Colonic mucosa (tissue), 4 donors: ENCODE results near the gene COX18. TPM values are rescaled to one million over a fixed set of nuclear protein-coding genes. Genes with fewer than 3 reads are reported as not detected.

Experiments used
- DNase-seq: peaks from one replicate; pipeline ENCODE4 v3.0.0-alpha.2; 2020
- H3K27ac ChIP-seq: fragments of 200-600 bp; one replicate; pipeline ENCODE4 v1.8.0; 2021
- H3K27me3 ChIP-seq: fragments of 200-600 bp; one replicate; pipeline ENCODE4 v1.8.0; 2021
- H3K36me3 ChIP-seq: fragments of 200-600 bp; one replicate; pipeline ENCODE4 v1.8.0; 2021
- H3K4me1 ChIP-seq: fragments of 200-600 bp; one replicate; pipeline ENCODE4 v1.8.0; 2021; ENCODE audit warnings: mild to moderate bottlenecking
- H3K4me3 ChIP-seq: fragments of 200-600 bp; one replicate; pipeline ENCODE4 v1.8.0; 2021
- H3K9ac ChIP-seq, 2 donors: one replicate each; pipeline ENCODE4 v1.7.0; 2013; ENCODE audit warnings: control low read depth in 2 of 2, low read depth in 2 of 2, low read length in 2 of 2
- H3K9me3 ChIP-seq: fragments of 200-600 bp; one replicate; pipeline ENCODE4 v1.8.0; 2021
- CTCF ChIP-seq: fragments of 200-600 bp; IDR thresholded peaks from one replicate; pipeline ENCODE4 v1.8.0; 2022; ENCODE audit warnings: antibody characterized with exemption, mild to moderate bottlenecking
- intact Hi-C: fragments of 100-400 bp; cut with DNase I; formaldehyde crosslinking; loops from one replicate; pipeline ENCODE4 v1.14.1; 2022
- total RNA-seq, 2 donors: library from RNA; stranded (reverse); fragmentation: NEBNext Ultra II Directional in 1 of 2; extraction: Animal tissue kit (Norgen Biotek cat#: 25700) in 1 of 2; gene quantifications; one replicate each; pipeline ENCODE4 v1.2.1, GENCODE V29; 2021
- donor health status: healthy.
- donor health status: DM: no; HTN: no; CAD: no.
- donor health status: DM: no; HTN: no; CAD: no.

Gene COX18
- total RNA-seq, 2 donors from 2014 or later: 19.5 to 19.6 TPM

GRCh38 chr4:73013310-73013709 is 56.2 kb downstream of the COX18 start:
- no peak for DNase-seq
- Histone ChIP-seq H3K27ac (no peak overlapping the region), H3K4me1 (no peaks in the 10 kb centered on the region), H3K27me3 (no peaks in the 10 kb centered on the region), H3K4me3 (no peak overlapping the region), H3K9ac (no peak overlapping the region), H3K9me3 (no peaks in the 10 kb centered on the region), H3K36me3 (no peaks in the 10 kb centered on the region)
- no peak for TF ChIP-seq CTCF
- intact Hi-C loops: no loop called here

GRCh38 chr4:73012673-73013072 is 56.8 kb downstream of the COX18 start:
- intact Hi-C loops: no loop called here
- no peak overlapping the region for H3K27ac ChIP-seq
- H3K4me1 ChIP-seq: no peaks in the 10 kb centered on the region
- no peak for DNase-seq
- no peaks in the 10 kb centered on the region for H3K27me3 ChIP-seq
- H3K9me3 ChIP-seq: no peaks in the 10 kb centered on the region
- H3K4me3 ChIP-seq: no peak overlapping the region
- no peaks in the 10 kb centered on the region for H3K36me3 ChIP-seq
- H3K9ac ChIP-seq: no peak overlapping the region
- TF ChIP-seq CTCF: no peak

GRCh38 chr4:73011629-73011985 is 57.9 kb downstream of the COX18 start:
- Histone ChIP-seq H3K36me3 (no peaks in the 10 kb centered on the region), H3K9me3 (no peaks in the 10 kb centered on the region), H3K4me3 (no peak overlapping the region), H3K27ac (no peak overlapping the region), H3K9ac (no peak overlapping the region), H3K27me3 (no peaks in the 10 kb centered on the region), H3K4me1 (no peaks in the 10 kb centered on the region)
- DNase-seq: no peak
- no peak for TF ChIP-seq CTCF
- intact Hi-C loops: no loop called here

- TF ChIP-seq CTCF: no peak
- H3K27me3 ChIP-seq: no peaks in the 10 kb centered on the region
- no peak for DNase-seq
- no peaks in the 10 kb centered on the region for H3K36me3 ChIP-seq
- intact Hi-C loops: no loop called here
- no peak overlapping the region for H3K9ac ChIP-seq
- H3K27ac ChIP-seq: no peak overlapping the region
- no peak overlapping the region for H3K4me3 ChIP-seq
- H3K9me3 ChIP-seq: no peaks in the 10 kb centered on the region
- H3K4me1 ChIP-seq: no peaks in the 10 kb centered on the region
Measured at GRCh38 chr4:73010789-73011628, 58.5 kb downstream of the COX18 start.

GRCh38 chr4:73007526-73008100 is 61.9 kb downstream of the COX18 start:
- Histone ChIP-seq H3K9ac (no peak overlapping the region), H3K4me3 (no peak overlapping the region), H3K36me3 (no peaks in the 10 kb centered on the region), H3K27me3 (no peaks in the 10 kb centered on the region), H3K4me1 (no peaks in the 10 kb centered on the region), H3K27ac (no peak overlapping the region), H3K9me3 (no peaks in the 10 kb centered on the region)
- intact Hi-C loops: no loop called here
- DNase-seq: no peak
- TF ChIP-seq CTCF: no peak
